ENCODE results near the gene CYSLTR2. TPM values are rescaled to one million over a fixed set of nuclear protein-coding genes. Genes with fewer than 3 reads are reported as not detected.

The CYSLTR2 gene
- polyA plus RNA-seq, 1 donor (not counting 4 experiments of a cell fraction or from before 2014, with no cell fraction given), result not detected

DNA sequence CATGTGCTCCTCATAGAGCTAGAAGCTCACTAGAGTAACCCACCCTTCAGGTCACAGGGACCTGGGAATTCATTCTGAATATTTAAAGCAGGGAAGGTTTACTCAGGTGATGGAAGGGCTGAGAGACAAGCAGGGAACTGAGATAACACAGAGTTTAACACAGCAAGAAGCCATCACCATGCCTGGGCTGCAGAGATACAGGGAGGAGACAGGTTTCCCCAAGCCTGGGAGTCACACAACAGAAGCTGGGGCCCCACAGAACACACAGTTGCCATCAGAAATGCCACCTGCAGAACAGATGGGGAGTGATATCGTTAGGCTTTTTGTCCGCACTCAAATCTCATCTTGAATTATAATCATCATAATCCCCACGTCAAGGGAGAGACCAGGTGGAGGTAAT lies 7.9 kb upstream of the CYSLTR2 start:
- no peak overlapping the region for H2AFZ ChIP-seq (ENCODE audit: control insufficient read depth, low read length)
- dilution Hi-C loops (cut with MboI; ENCODE audit: extremely low pct_ligation_motif_present, low sequenced_read_pairs), result no loop called here
- no peak overlapping the region for H3K9ac ChIP-seq (ENCODE audit: control insufficient read depth, extremely low read depth, insufficient read depth, low read length)
- peaks cover 2% of the 10 kb centered on the region for H3K27me3 ChIP-seq (ENCODE audit: control insufficient read depth, extremely low read depth, insufficient read depth, low read length)
- H3K9me3 ChIP-seq (ENCODE audit: control insufficient read depth, low read depth, low read length), result no peaks in the 10 kb centered on the region
- no peaks in the 10 kb centered on the region for H4K20me1 ChIP-seq (ENCODE audit: control insufficient read depth, extremely low read depth, insufficient read depth, low read length)
- H3K4me1 ChIP-seq (ENCODE audit: control insufficient read depth, extremely low read depth, insufficient read depth, low read length), result peaks cover 3% of the 10 kb centered on the region
- no peaks in the 10 kb centered on the region for H3K36me3 ChIP-seq (ENCODE audit: control insufficient read depth in 2 of 2, extremely low read depth in 1 of 2, insufficient read depth in 2 of 2, low read length in 2 of 2)
- no peak overlapping the region for H3K4me2 ChIP-seq (ENCODE audit: control insufficient read depth, extremely low read depth, insufficient read depth, low read depth, low read length)
- no peaks in the 10 kb centered on the region for H3K79me2 ChIP-seq (ENCODE audit: control insufficient read depth, insufficient read depth, low read length)
- no peak for FAIRE-seq
- H3K4me3 ChIP-seq (ENCODE audit: control insufficient read depth in 2 of 3, extremely low read depth in 1 of 3, insufficient read depth in 2 of 3, low read depth in 1 of 3, low read length in 3 of 3), result no peak overlapping the region
- H3K27ac ChIP-seq (ENCODE audit: control insufficient read depth, insufficient read depth, low read length), result no peak overlapping the region
- H3K9me1 ChIP-seq (ENCODE audit: control insufficient read depth, extremely low read depth, insufficient read depth, low read length), result no peaks in the 10 kb centered on the region
- TF ChIP-seq, protein P1, sequence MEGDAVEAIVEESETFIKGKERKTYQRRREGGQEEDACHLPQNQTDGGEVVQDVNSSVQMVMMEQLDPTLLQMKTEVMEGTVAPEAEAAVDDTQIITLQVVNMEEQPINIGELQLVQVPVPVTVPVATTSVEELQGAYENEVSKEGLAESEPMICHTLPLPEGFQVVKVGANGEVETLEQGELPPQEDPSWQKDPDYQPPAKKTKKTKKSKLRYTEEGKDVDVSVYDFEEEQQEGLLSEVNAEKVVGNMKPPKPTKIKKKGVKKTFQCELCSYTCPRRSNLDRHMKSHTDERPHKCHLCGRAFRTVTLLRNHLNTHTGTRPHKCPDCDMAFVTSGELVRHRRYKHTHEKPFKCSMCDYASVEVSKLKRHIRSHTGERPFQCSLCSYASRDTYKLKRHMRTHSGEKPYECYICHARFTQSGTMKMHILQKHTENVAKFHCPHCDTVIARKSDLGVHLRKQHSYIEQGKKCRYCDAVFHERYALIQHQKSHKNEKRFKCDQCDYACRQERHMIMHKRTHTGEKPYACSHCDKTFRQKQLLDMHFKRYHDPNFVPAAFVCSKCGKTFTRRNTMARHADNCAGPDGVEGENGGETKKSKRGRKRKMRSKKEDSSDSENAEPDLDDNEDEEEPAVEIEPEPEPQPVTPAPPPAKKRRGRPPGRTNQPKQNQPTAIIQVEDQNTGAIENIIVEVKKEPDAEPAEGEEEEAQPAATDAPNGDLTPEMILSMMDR (optimal IDR thresholded peaks at IDR 0.05 in 1 of 3, IDR thresholded peaks at IDR 0.05 in 1 of 3, conservative IDR thresholded peaks at IDR 0.05 in 1 of 3; ENCODE audit: extremely low read depth in 1 of 3, insufficient read depth in 2 of 3, low read length in 3 of 3), result no peak
- no peak for TF ChIP-seq EZH2 (IDR thresholded peaks at IDR 0.05; ENCODE audit: low read length)
- no peak for DNase-seq (ENCODE audit: low read depth, low spot score)

DNA sequence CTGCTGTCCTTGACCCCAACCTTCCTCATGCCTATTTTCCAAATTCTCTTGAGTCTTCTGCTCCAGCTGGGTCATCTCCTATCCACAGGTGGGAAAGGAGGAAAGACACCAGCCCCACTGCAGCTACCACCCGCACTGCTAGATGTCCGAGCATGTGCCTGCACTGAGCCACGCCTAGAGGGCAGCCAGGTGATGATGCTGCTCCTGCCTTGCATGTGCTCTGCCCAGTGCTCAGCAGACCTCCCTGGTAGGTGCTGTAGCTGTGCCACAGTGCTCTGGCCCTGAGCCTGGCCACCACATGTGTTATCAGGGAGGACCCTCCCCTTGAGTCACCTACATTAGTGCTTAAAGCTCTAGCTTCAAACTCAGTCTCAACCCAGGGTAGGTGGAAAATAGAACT lies 6.9 kb upstream of the CYSLTR2 start:
- Histone ChIP-seq H3K36me3 (ENCODE audit: control insufficient read depth in 2 of 2, extremely low read depth in 1 of 2, insufficient read depth in 2 of 2, low read length in 2 of 2) (no peaks in the 10 kb centered on the region), H3K9me1 (ENCODE audit: control insufficient read depth, extremely low read depth, insufficient read depth, low read length) (no peaks in the 10 kb centered on the region), H3K27me3 (ENCODE audit: control insufficient read depth, extremely low read depth, insufficient read depth, low read length) (peaks cover 2% of the 10 kb centered on the region), H3K79me2 (ENCODE audit: control insufficient read depth, insufficient read depth, low read length) (no peaks in the 10 kb centered on the region), H3K4me2 (ENCODE audit: control insufficient read depth, extremely low read depth, insufficient read depth, low read depth, low read length) (no peak overlapping the region), H3K4me3 (ENCODE audit: control insufficient read depth in 2 of 3, extremely low read depth in 1 of 3, insufficient read depth in 2 of 3, low read depth in 1 of 3, low read length in 3 of 3) (no peak overlapping the region), H3K4me1 (ENCODE audit: control insufficient read depth, extremely low read depth, insufficient read depth, low read length) (peaks cover 3% of the 10 kb centered on the region), H2AFZ (ENCODE audit: control insufficient read depth, low read length) (no peak overlapping the region), H3K27ac (ENCODE audit: control insufficient read depth, insufficient read depth, low read length) (no peak overlapping the region), H3K9ac (ENCODE audit: control insufficient read depth, extremely low read depth, insufficient read depth, low read length) (no peak overlapping the region), H4K20me1 (ENCODE audit: control insufficient read depth, extremely low read depth, insufficient read depth, low read length) (no peaks in the 10 kb centered on the region), H3K9me3 (ENCODE audit: control insufficient read depth, low read depth, low read length) (no peaks in the 10 kb centered on the region)
- dilution Hi-C loops (cut with MboI; ENCODE audit: extremely low pct_ligation_motif_present, low sequenced_read_pairs), result no loop called here
- TF ChIP-seq EZH2 (IDR thresholded peaks at IDR 0.05; ENCODE audit: low read length), result no peak
- TF ChIP-seq, protein P1 (optimal IDR thresholded peaks at IDR 0.05 in 1 of 3, IDR thresholded peaks at IDR 0.05 in 1 of 3, conservative IDR thresholded peaks at IDR 0.05 in 1 of 3; ENCODE audit: extremely low read depth in 1 of 3, insufficient read depth in 2 of 3, low read length in 3 of 3), result no peak
- FAIRE-seq (no peak), DNase-seq (ENCODE audit: low read depth, low spot score) (no peak)
